ENCODE data around the gene RNF212. TPM values are rescaled to one million over a fixed set of nuclear protein-coding genes. Genes with fewer than 3 reads are reported as not detected.

The RNF212 gene
- total RNA-seq, 4 donors from 2014 or later: 3.4 to 9.3 (median 6.6) TPM

GRCh38 chr4:1043651-1044468 lies 69.5 kb downstream of the RNF212 start:
- DNase-seq (ENCODE audit: low spot score): peak; percentile 90
- peak; percentile 85 for ATAC-seq (ENCODE audit: low FRiP score)
- no peak for TF ChIP-seq CTCF (IDR thresholded peaks at IDR 0.05)

- no peak for DNase-seq (ENCODE audit: low spot score)
- no peak for ATAC-seq (ENCODE audit: low FRiP score)
- no peak for TF ChIP-seq CTCF (IDR thresholded peaks at IDR 0.05)
These were observed 70.2 kb downstream of the RNF212 start for GRCh38 chr4:1043162-1043561.

GRCh38 chr4:1042352-1043055 lies 70.9 kb downstream of the RNF212 start:
- ATAC-seq (ENCODE audit: low FRiP score) (no peak), DNase-seq (ENCODE audit: low spot score) (no peak)
- TF ChIP-seq CTCF (IDR thresholded peaks at IDR 0.05): no peak

- TF ChIP-seq CTCF (IDR thresholded peaks at IDR 0.05): no peak
- ATAC-seq (ENCODE audit: low FRiP score) (no peak), DNase-seq (ENCODE audit: low spot score) (no peak)
These were observed 71.4 kb downstream of the RNF212 start for GRCh38 chr4:1041936-1042330.

- DNase-seq (ENCODE audit: low spot score): no peak
- no peak for TF ChIP-seq CTCF (IDR thresholded peaks at IDR 0.05)
- ATAC-seq (ENCODE audit: low FRiP score): no peak
These were observed 72.0 kb downstream of the RNF212 start for GRCh38 chr4:1041147-1041935.

GRCh38 chr4:1040344-1041146 lies 72.8 kb downstream of the RNF212 start:
- ATAC-seq (ENCODE audit: low FRiP score): no peak
- TF ChIP-seq CTCF (IDR thresholded peaks at IDR 0.05): no peak
- DNase-seq (ENCODE audit: low spot score): no peak
